ENCODE data around the gene RPL13. TPM values are rescaled to one million over a fixed set of nuclear protein-coding genes. Genes with fewer than 3 reads are reported as not detected.
A peak's percentile ranks its signal among the peaks of the same experiment; 100 is the strongest.

Gene RPL13
- 1,029 TPM for total RNA-seq
- long read RNA-seq, full-length matches to known transcripts = 840 of 876 reads
- long read RNA-seq, partial matches to known transcripts = 18 of 876 reads
- long read RNA-seq, other reads (novel, unspliced or antisense) = 18 of 876 reads

- peak; percentile 97 for DNase-seq
- ATAC-seq = peak; percentile 96
- intact Hi-C loops (cut with micrococcal nuclease) = no loop called here
Observed at GRCh38 chr16:89560378-89561141, at the start of gene RPL13. TSS of gene RPL13 (plus strand) at chr16:89560682. CDS start at chr16:89560960, 278 bp downstream.

GRCh38 chr16:89511374-89511773, 49.1 kb upstream of the RPL13 start:
- ATAC-seq = no peak

GRCh38 chr16:89512453-89512852, 48.0 kb upstream of the RPL13 start:
- DNase-seq = no peak
- no peak for ATAC-seq
- intact Hi-C loops (cut with micrococcal nuclease) = no loop called here

More at GRCh38 chr16:89511374-89511773, 49.1 kb upstream of the RPL13 start:
- intact Hi-C loops (cut with micrococcal nuclease) = no loop called here
- no peak for DNase-seq

GRCh38 chr16:89517128-89517527, 43.4 kb upstream of the RPL13 start:
- intact Hi-C loops (cut with micrococcal nuclease) = no loop called here
- DNase-seq (no peak), ATAC-seq (no peak)

- ATAC-seq (no peak), DNase-seq (no peak)
- intact Hi-C loops (cut with micrococcal nuclease) = no loop called here
Observed at GRCh38 chr16:89519881-89520280, 40.6 kb upstream of the RPL13 start.

- intact Hi-C loops (cut with micrococcal nuclease) = no loop called here
- ATAC-seq = no peak
- DNase-seq = no peak
Observed at GRCh38 chr16:89522287-89522686, 38.2 kb upstream of the RPL13 start.

GRCh38 chr16:89523680-89524344, 36.7 kb upstream of the RPL13 start:
- ATAC-seq (peak; percentile 21), DNase-seq (no peak)
- intact Hi-C loops (cut with micrococcal nuclease) = no loop called here

- intact Hi-C loops (cut with micrococcal nuclease) = no loop called here
- ATAC-seq = peak; percentile 85
- DNase-seq = peak; percentile 69
Observed at GRCh38 chr16:89525146-89525913, 35.2 kb upstream of the RPL13 start.

- intact Hi-C loops (cut with micrococcal nuclease) = no loop called here
- ATAC-seq (no peak), DNase-seq (no peak)
Observed at GRCh38 chr16:89529097-89529496, 31.4 kb upstream of the RPL13 start.

- ATAC-seq = no peak
- intact Hi-C loops (cut with micrococcal nuclease) = no loop called here
- no peak for DNase-seq
Observed at GRCh38 chr16:89530401-89531381, 29.8 kb upstream of the RPL13 start.

GRCh38 chr16:89531821-89532526, 28.5 kb upstream of the RPL13 start:
- intact Hi-C loops (cut with micrococcal nuclease) = no loop called here
- no peak for DNase-seq
- ATAC-seq = no peak

GRCh38 chr16:89534252-89534756, 26.2 kb upstream of the RPL13 start:
- DNase-seq = no peak
- ATAC-seq = peak; percentile 69
- intact Hi-C loops (cut with micrococcal nuclease) = no loop called here

- no peak for ATAC-seq
- intact Hi-C loops (cut with micrococcal nuclease) = no loop called here
- DNase-seq = no peak
Observed at GRCh38 chr16:89536371-89536770, 24.1 kb upstream of the RPL13 start.

- DNase-seq = no peak
- intact Hi-C loops (cut with micrococcal nuclease) = no loop called here
Observed at GRCh38 chr16:89536886-89537548, 23.5 kb upstream of the RPL13 start.

GRCh38 chr16:89537549-89537925, 22.9 kb upstream of the RPL13 start:
- ATAC-seq = no peak
- DNase-seq = no peak
- intact Hi-C loops (cut with micrococcal nuclease) = no loop called here

More at GRCh38 chr16:89536886-89537548, 23.5 kb upstream of the RPL13 start:
- ATAC-seq = no peak

GRCh38 chr16:89538286-89538685, 22.2 kb upstream of the RPL13 start:
- ATAC-seq = no peak
- no peak for DNase-seq
- intact Hi-C loops (cut with micrococcal nuclease) = no loop called here

GRCh38 chr16:89540557-89540956, 19.9 kb upstream of the RPL13 start:
- DNase-seq = peak; percentile 65

More at GRCh38 chr16:89540557-89540956, 19.9 kb upstream of the RPL13 start:
- intact Hi-C loops (cut with micrococcal nuclease) = no loop called here
- peak; percentile 77 for ATAC-seq

All from left ventricle myocardium superior (tissue), 1 donor.